Ectodermal cell (in vitro differentiated cells): ENCODE data around the gene DIDO1.
A peak's percentile ranks its signal among the peaks of the same experiment; 100 is the strongest.

Experiments
- H3K27ac ChIP-seq: 2 replicates; pipeline ENCODE4 v1.7.0; 2013; ENCODE audit warnings: mild to moderate bottlenecking, low read depth, low read length; ENCODE audit not compliant: insufficient read depth, poor library complexity, severe bottlenecking
- H3K27me3 ChIP-seq: 2 replicates; pipeline ENCODE4 v1.7.0; 2013; ENCODE audit warnings: mild to moderate bottlenecking, low read length; ENCODE audit not compliant: insufficient read depth, control insufficient read depth, poor library complexity, severe bottlenecking
- H3K36me3 ChIP-seq: one replicate; pipeline ENCODE4 v1.7.0; 2013; ENCODE audit warnings: low read length; ENCODE audit not compliant: control insufficient read depth, insufficient read depth
- H3K4me1 ChIP-seq: one replicate; pipeline ENCODE4 v1.7.0; 2013; ENCODE audit warnings: low read length; ENCODE audit not compliant: control insufficient read depth, insufficient read depth
- H3K4me3 ChIP-seq: 2 replicates; pipeline ENCODE4 v1.7.0; 2013; ENCODE audit warnings: low read depth, low read length, control low read depth; ENCODE audit not compliant: insufficient read depth
- H3K9me3 ChIP-seq: 2 replicates; pipeline ENCODE4 v1.7.0; 2013; ENCODE audit warnings: mild to moderate bottlenecking, low read length, moderate library complexity; ENCODE audit not compliant: control insufficient read depth
- WGBS, 2 experiments: methylation state at CpG; one replicate each; pipeline ENCODE4 v1.1.7; 2013; ENCODE audit warnings: missing lambda C conversion rate in 2 of 2; 5-methylcytosine and 5-hydroxymethylcytosine counted together

DIDO1 gene

GRCh38 chr20:62900052-62900691 lies 26.1 kb downstream of the DIDO1 start:
- peak overlapping the region; percentile 40 for H3K27ac ChIP-seq
- peaks cover 15% of the 10 kb centered on the region for H3K36me3 ChIP-seq
- WGBS, 2 experiments = 13% methylated on average over 11 of the region's 11 CpGs
- H3K4me3 ChIP-seq = no peak overlapping the region
- no peaks in the 10 kb centered on the region for H3K27me3 ChIP-seq
- H3K4me1 ChIP-seq = peaks cover 19% of the 10 kb centered on the region
- no peaks in the 10 kb centered on the region for H3K9me3 ChIP-seq

DNA sequence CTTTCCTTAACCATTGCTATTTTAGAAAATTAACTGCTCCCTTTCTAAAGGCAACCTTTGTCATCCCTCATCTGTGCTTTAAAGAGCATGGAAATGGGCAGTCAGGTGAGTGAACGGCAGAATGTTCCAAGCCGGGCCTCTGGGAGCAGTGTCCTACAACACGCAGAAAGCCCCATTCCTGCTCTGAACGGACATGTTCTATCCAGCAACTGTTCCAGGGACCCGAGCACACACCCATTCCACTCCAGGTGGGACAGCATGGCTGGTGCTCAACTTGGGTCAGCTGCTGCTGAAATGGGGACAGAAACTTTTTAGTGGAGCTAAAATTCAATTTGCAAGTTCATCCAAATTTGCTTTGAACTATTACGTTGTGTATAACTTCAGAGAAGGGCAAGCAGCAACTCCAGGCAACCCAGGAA lies 26.7 kb downstream of the DIDO1 start:
- Histone ChIP-seq H3K27me3 (no peaks in the 10 kb centered on the region), H3K4me1 (peaks cover 19% of the 10 kb centered on the region), H3K4me3 (no peak overlapping the region), H3K9me3 (no peaks in the 10 kb centered on the region), H3K27ac (peak overlapping the region; percentile 40), H3K36me3 (peaks cover 12% of the 10 kb centered on the region)
- 75 to 77% methylated on average over 6 of the region's 6 CpGs for WGBS, 2 experiments

DNA sequence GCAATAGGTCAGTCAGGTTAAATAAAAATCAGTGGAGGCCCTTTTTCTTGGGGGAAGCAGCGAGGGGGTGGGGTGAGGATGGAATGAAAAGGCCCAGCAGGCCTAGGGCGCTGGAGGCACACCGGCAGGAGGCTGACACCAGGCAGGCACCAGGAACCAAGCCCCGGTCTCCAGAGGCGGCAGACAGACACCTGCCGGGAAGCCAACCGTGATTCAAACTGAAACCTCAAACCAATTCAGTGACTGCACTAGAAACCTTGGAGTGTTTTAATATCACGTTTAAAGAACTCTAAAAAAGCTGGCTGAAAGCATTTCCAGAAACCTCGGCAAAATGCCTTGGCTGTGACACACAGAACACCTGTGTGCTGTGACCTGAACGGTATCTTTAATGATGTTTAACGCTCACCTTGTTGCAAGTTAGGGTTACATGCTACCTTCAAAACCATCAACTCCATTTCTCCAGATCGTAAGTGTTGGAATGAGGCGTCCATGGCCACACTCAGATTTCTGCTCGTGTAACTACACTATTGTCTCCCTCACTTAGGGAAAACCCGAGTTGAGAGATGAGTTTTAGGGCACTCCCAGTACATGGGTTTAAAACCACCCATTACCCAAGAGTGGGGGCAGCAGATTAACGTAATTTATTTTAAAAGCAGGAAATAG lies 27.2 kb downstream of the DIDO1 start:
- peaks cover 15% of the 10 kb centered on the region for H3K36me3 ChIP-seq
- H3K4me1 ChIP-seq = peaks cover 19% of the 10 kb centered on the region
- no peaks in the 10 kb centered on the region for H3K27me3 ChIP-seq
- no peak overlapping the region for H3K27ac ChIP-seq
- WGBS, 2 experiments = 69 to 70% methylated on average over 16 of the region's 16 CpGs
- H3K4me3 ChIP-seq = no peak overlapping the region
- no peaks in the 10 kb centered on the region for H3K9me3 ChIP-seq

DNA sequence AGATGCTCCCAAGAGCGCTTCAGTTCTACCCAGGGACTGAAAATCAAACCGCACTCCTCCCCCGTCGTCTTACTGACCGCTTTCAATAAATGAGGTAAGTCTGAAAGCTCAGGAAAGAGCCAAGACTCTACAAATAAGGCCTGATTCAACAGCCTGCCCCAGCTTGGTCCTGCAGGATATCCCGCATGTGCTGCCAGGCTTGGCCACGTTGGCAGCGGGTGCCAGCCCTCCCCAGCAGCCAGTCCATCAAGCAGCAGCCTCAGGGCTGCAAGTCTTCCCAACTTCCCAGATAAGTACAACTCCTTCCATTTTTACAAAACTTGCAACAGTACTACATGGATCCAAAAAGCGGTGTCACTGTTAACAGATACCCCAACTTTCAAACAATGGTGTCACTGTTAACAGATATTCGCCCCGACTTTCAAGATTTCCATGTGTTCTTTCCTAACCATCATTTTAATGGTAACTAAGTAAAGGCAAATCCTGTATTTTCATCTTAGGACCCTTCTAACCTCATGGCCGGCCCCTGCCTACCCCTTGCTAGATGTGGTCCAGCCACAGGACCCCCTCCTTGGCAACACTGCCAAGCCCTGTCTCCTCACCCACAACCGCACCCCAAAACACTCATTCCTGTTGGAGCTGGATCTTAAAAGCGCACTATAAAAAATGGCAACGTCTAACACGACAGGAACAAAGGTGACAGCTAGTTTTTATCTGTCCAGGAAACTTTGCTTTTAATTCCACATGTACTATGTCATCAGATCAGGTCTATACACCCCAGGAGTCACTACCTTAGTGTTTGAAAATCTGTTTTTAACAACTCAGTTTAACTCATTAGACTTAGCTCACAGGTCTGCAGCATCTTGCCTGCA lies 28.0 kb downstream of the DIDO1 start:
- H3K4me1 ChIP-seq = peaks cover 19% of the 10 kb centered on the region
- no peaks in the 10 kb centered on the region for H3K9me3 ChIP-seq
- H3K36me3 ChIP-seq = peaks cover 21% of the 10 kb centered on the region
- H3K27ac ChIP-seq = no peak overlapping the region
- 94 to 95% methylated on average over 16 of the region's 16 CpGs for WGBS, 2 experiments
- no peaks in the 10 kb centered on the region for H3K27me3 ChIP-seq
- no peak overlapping the region for H3K4me3 ChIP-seq

DNA sequence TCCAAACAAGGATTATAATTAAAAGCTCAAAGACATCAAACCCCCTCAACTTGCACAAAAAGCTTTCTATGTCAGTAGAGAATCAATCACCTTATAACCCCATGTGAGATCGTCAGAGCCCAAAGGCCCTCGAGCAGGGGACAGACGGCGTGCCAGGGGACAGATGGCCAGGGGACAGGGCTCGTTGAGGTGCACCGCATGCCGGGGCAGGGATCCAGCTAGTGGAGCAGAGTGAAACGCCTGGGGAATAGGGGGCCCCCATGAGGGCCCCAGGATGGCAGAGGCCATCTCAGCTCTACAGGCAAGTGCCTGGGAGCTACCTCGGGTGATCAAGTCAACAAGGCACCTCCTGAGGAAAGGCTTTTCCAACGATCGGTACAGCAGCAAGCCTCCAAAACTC lies 28.6 kb downstream of the DIDO1 start:
- peaks cover 24% of the 10 kb centered on the region for H3K36me3 ChIP-seq
- H3K27me3 ChIP-seq = no peaks in the 10 kb centered on the region
- WGBS, 2 experiments = 92 to 96% methylated on average over 11 of the region's 11 CpGs
- no peaks in the 10 kb centered on the region for H3K9me3 ChIP-seq
- no peak overlapping the region for H3K27ac ChIP-seq
- peaks cover 19% of the 10 kb centered on the region for H3K4me1 ChIP-seq
- no peak overlapping the region for H3K4me3 ChIP-seq

DNA sequence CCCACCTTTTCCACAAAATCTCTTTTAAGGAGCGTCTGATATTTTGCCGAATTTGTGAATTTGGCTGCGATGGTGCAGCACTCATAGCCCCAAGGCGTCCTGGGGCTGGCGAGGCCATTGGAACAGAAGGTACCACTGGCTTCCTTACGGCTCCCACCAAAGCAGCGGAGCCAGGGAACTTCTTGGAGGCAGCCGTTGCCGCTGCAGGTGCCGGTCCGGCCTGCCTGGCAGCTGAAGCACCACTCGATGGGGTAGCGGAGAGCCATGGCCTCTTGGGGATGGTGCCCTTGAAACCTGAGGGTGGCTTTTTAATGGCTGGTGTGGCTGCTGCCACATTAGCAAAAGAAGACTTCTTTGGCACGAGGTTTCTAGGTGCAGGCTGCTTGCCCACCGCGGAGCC lies 29.8 kb downstream of the DIDO1 start:
- no peaks in the 10 kb centered on the region for H3K9me3 ChIP-seq
- WGBS, 2 experiments = 97% methylated on average over 16 of the region's 16 CpGs
- no peaks in the 10 kb centered on the region for H3K27me3 ChIP-seq
- H3K4me3 ChIP-seq = no peak overlapping the region
- H3K4me1 ChIP-seq = peaks cover 19% of the 10 kb centered on the region
- peaks cover 28% of the 10 kb centered on the region for H3K36me3 ChIP-seq
- H3K27ac ChIP-seq = no peak overlapping the region

DNA sequence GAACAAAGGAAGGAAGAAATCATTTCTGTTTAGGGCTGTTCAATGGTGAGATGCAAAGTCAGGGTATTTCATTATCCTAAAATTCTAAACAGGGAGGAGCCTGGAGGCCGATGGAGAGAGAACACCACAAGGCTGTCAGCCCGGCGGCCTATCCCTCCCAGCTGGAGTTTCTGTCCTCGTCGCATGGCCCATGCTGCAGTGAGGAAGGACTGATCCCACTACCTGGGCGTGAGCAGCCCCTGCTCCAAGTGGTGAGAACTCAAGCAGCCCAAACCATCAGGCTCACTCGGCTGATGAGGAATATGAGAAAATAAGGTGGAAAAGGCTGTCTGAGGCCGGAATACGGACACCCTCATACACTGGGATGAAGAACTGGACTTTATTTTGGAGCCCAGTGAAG lies 30.8 kb downstream of the DIDO1 start:
- Histone ChIP-seq H3K27ac (no peak overlapping the region), H3K36me3 (peaks cover 37% of the 10 kb centered on the region), H3K4me3 (no peak overlapping the region), H3K4me1 (peaks cover 19% of the 10 kb centered on the region), H3K9me3 (no peaks in the 10 kb centered on the region), H3K27me3 (no peaks in the 10 kb centered on the region)
- WGBS, 2 experiments = 93 to 94% methylated on average over 9 of the region's 9 CpGs

DNA sequence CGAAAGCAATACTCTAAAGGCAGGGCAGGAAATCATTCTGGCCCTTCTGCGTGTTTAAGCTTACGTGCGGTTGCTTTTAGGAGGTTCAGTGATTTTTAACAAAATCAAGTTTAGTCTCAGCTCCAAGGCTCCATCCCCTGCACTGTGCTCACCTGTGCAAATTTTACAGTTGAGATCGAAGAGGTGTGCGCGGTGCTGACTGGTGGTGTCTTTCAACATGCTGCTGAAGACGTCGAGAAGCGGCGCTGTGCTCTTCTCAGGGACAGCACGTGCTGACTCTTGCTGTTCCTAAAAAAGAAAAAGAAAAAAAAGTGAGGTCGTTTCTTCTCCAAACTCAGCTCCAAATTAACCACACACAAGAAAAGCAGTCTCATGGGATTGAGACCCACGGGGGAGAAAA lies 32.0 kb downstream of the DIDO1 start:
- 93 to 94% methylated on average over 13 to 14 of the region's 14 CpGs for WGBS, 2 experiments
- H3K36me3 ChIP-seq = peaks cover 50% of the 10 kb centered on the region
- no peak overlapping the region for H3K27ac ChIP-seq
- no peak overlapping the region for H3K4me3 ChIP-seq
- no peaks in the 10 kb centered on the region for H3K27me3 ChIP-seq
- peaks cover 6% of the 10 kb centered on the region for H3K4me1 ChIP-seq
- no peaks in the 10 kb centered on the region for H3K9me3 ChIP-seq

DNA sequence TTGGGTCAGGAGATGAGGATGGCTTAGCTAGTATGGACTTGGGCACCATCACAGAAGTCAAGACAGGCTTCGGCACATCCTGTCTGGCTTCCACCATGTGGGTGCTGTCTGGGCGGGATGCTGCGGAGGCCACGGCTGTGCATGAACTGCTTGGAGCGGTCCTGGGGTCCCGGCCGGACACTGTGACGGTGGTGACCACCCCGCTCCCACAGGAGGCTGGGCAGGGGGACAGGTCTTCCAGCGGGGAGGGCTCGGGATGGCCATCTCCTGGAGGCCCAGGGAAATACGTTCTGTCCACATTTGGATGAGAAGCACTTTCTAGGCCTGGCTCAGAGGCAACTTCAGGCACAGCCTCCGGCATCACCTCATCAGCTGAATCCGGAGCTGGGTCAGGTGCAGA lies 32.6 kb downstream of the DIDO1 start:
- no peaks in the 10 kb centered on the region for H3K9me3 ChIP-seq
- WGBS, 2 experiments = 93 to 95% methylated on average over 14 of the region's 14 CpGs
- H3K27me3 ChIP-seq = no peaks in the 10 kb centered on the region
- no peak overlapping the region for H3K27ac ChIP-seq
- peaks cover 55% of the 10 kb centered on the region for H3K36me3 ChIP-seq
- H3K4me3 ChIP-seq = no peak overlapping the region
- H3K4me1 ChIP-seq = peaks cover under 1% of the 10 kb centered on the region
